H9 (cell line): Measurements from ENCODE around the gene HIVEP1. TPM values are rescaled to one million over a fixed set of nuclear protein-coding genes. Genes with fewer than 3 reads are reported as not detected.

Experiments used
- DNase-seq: peaks from one replicate; pipeline ENCODE4 v3.0.0-alpha.2; 2017
- H2AFZ ChIP-seq: one replicate; pipeline ENCODE4 v1.6.1; 2013; ENCODE audit warnings: mild to moderate bottlenecking, low read length, control low read depth, moderate library complexity
- H2AK5ac ChIP-seq: 2 replicates; pipeline ENCODE4 v1.6.1; 2013; ENCODE audit warnings: low read length, control low read depth, mixed read lengths; ENCODE audit not compliant: insufficient read length
- H2BK120ac ChIP-seq: one replicate; pipeline ENCODE4 v1.6.1; 2013; ENCODE audit warnings: low read depth, mild to moderate bottlenecking, low read length, control low read depth, inconsistent platforms; ENCODE audit not compliant: poor library complexity, severe bottlenecking
- H2BK12ac ChIP-seq: 2 replicates; pipeline ENCODE4 v1.6.1; 2013; ENCODE audit warnings: low read length, control low read depth, mixed read lengths, low read depth; ENCODE audit not compliant: insufficient read length
- H2BK15ac ChIP-seq: 2 replicates; pipeline ENCODE4 v1.6.1; 2013; ENCODE audit warnings: low read depth, low read length, control low read depth
- H2BK20ac ChIP-seq: one replicate; pipeline ENCODE4 v1.6.1; 2013; ENCODE audit warnings: low read depth, mild to moderate bottlenecking, low read length, control low read depth, inconsistent platforms; ENCODE audit not compliant: poor library complexity, severe bottlenecking
- H2BK5ac ChIP-seq: 2 replicates; pipeline ENCODE4 v1.6.1; 2013; ENCODE audit warnings: low read length, control low read depth, mixed read lengths; ENCODE audit not compliant: insufficient read length
- H3K14ac ChIP-seq: 2 replicates; pipeline ENCODE4 v1.6.1; 2013; ENCODE audit warnings: low read length, control low read depth; ENCODE audit not compliant: insufficient read depth
- H3K18ac ChIP-seq: 2 replicates; pipeline ENCODE4 v1.6.1; 2013; ENCODE audit warnings: low read depth, mild to moderate bottlenecking, mixed read lengths, low read length, control low read depth; ENCODE audit not compliant: insufficient read length
- H3K23ac ChIP-seq: 2 replicates; pipeline ENCODE4 v1.6.1; 2013; ENCODE audit warnings: low read length, control low read depth, mixed read lengths, low read depth; ENCODE audit not compliant: insufficient read length
- H3K23me2 ChIP-seq: 2 replicates; pipeline ENCODE4 v1.6.1; 2013; ENCODE audit warnings: low read depth, mild to moderate bottlenecking, mixed read lengths, low read length, control low read depth; ENCODE audit not compliant: insufficient read length, poor library complexity, severe bottlenecking
- H3K27ac ChIP-seq: 2 replicates; pipeline ENCODE4 v1.5.1; 2013; ENCODE audit warnings: low read length, control low read depth, mixed read lengths, low read depth; ENCODE audit not compliant: insufficient read length
- H3K27me3 ChIP-seq: 2 replicates; pipeline ENCODE4 v1.6.1; 2013; ENCODE audit warnings: low read length, control low read depth, inconsistent platforms; ENCODE audit not compliant: insufficient read depth
- H3K4ac ChIP-seq: 2 replicates; pipeline ENCODE4 v1.6.1; 2013; ENCODE audit warnings: low read depth, mild to moderate bottlenecking, control low read depth, inconsistent platforms, low read length, moderate library complexity
- H3K4me1 ChIP-seq: 2 replicates; pipeline ENCODE4 v1.6.1; 2013; ENCODE audit warnings: low read length, control low read depth, inconsistent platforms; ENCODE audit not compliant: insufficient read depth
- H3K4me2 ChIP-seq: 2 replicates; pipeline ENCODE4 v1.6.1; 2013; ENCODE audit warnings: low read length, control low read depth, mixed read lengths; ENCODE audit not compliant: insufficient read length, insufficient read depth
- H3K56ac ChIP-seq: 2 replicates; pipeline ENCODE4 v1.6.1; 2013; ENCODE audit warnings: low read depth, mild to moderate bottlenecking, mixed read lengths, low read length, control low read depth; ENCODE audit not compliant: insufficient read length
- H3K79me1 ChIP-seq: 2 replicates; pipeline ENCODE4 v1.6.1; 2013; ENCODE audit warnings: low read depth, mild to moderate bottlenecking, moderate library complexity, low read length, control low read depth, inconsistent platforms; ENCODE audit not compliant: insufficient read depth, poor library complexity, severe bottlenecking
- H3K79me2 ChIP-seq: 2 replicates; pipeline ENCODE4 v1.6.1; 2013; ENCODE audit warnings: low read length, control low read depth, inconsistent platforms; ENCODE audit not compliant: insufficient read depth
- H3K9ac ChIP-seq: 2 replicates; pipeline ENCODE4 v1.6.1; 2013; ENCODE audit warnings: low read length, control low read depth, mixed read lengths; ENCODE audit not compliant: insufficient read length; ENCODE audit errors: extremely low read depth
- H3K9me3 ChIP-seq: one replicate; pipeline ENCODE4 v1.6.1; 2013; ENCODE audit warnings: low read depth, low read length, inconsistent platforms; ENCODE audit not compliant: control insufficient read depth
- H3T11ph ChIP-seq: one replicate; pipeline ENCODE4 v1.6.1; 2013; ENCODE audit warnings: mild to moderate bottlenecking, low read length, control low read depth, inconsistent platforms
- H4K20me1 ChIP-seq: one replicate; pipeline ENCODE4 v1.6.1; 2013; ENCODE audit not compliant: control insufficient read depth, insufficient read length, insufficient read depth
- H4K5ac ChIP-seq: 2 replicates; pipeline ENCODE4 v1.6.1; 2013; ENCODE audit warnings: low read depth, mild to moderate bottlenecking, mixed read lengths, low read length, control low read depth; ENCODE audit not compliant: insufficient read length
- H4K8ac ChIP-seq: replicated peaks from 2 replicates; pipeline ENCODE4 v1.6.1; 2013; ENCODE audit warnings: low read length, control low read depth, mixed read lengths, low read depth; ENCODE audit not compliant: insufficient read length
- H4K91ac ChIP-seq: 2 replicates; pipeline ENCODE4 v1.6.1; 2013; ENCODE audit warnings: low read depth, mild to moderate bottlenecking, moderate library complexity, mixed read lengths, low read length, control low read depth; ENCODE audit not compliant: insufficient read length
- H3K27ac Mint-ChIP-seq, 3 experiments: 2 replicates in 2 of 3; 3 replicates in 1 of 3; pipeline ENCODE4 v1.8.0; 2020 to 2021; ENCODE audit warnings: mixed read lengths in 3 of 3, mild to moderate bottlenecking in 1 of 3, moderate library complexity in 1 of 3
- H3K27me3 Mint-ChIP-seq: 2 replicates; pipeline ENCODE4 v1.8.0; 2021; ENCODE audit warnings: low read depth, mild to moderate bottlenecking, moderate library complexity, mixed read lengths
- H3K36me3 Mint-ChIP-seq, 3 experiments: 2 replicates in 2 of 3; 3 replicates in 1 of 3; pipeline ENCODE4 v1.8.0; 2020 to 2021; ENCODE audit warnings: low read depth in 3 of 3, mixed read lengths in 3 of 3; ENCODE audit not compliant: insufficient read depth in 1 of 3
- H3K4me1 Mint-ChIP-seq, 2 experiments: 2 replicates each; pipeline ENCODE4 v1.8.0; 2020; ENCODE audit warnings: mixed read lengths in 2 of 2
- H3K4me3 Mint-ChIP-seq, 2 experiments: 2 replicates in 1 of 2; 3 replicates in 1 of 2; pipeline ENCODE4 v1.8.0; 2020 to 2021; ENCODE audit warnings: mild to moderate bottlenecking in 2 of 2, mixed read lengths in 2 of 2, moderate library complexity in 1 of 2
- H3K9me3 Mint-ChIP-seq, 2 experiments: 2 replicates in 1 of 2; 3 replicates in 1 of 2; pipeline ENCODE4 v1.8.0; 2020; ENCODE audit warnings: mild to moderate bottlenecking in 2 of 2, mixed read lengths in 2 of 2, moderate library complexity in 1 of 2
- CTCF ChIP-seq: fragments of 200-600 bp; sonication (generic); conservative IDR thresholded peaks from 3 replicates; pipeline ENCODE4 v1.8.0; 2021; ENCODE audit warnings: antibody characterized with exemption, mild to moderate bottlenecking
- WGBS: extraction: QIAGEN DNeasy Blood & Tissue Kit; methylation state at CpG from one replicate; pipeline ENCODE4 v1.1.7; 2013; ENCODE audit warnings: missing lambda C conversion rate, low lambda C conversion rate, mixed read lengths; ENCODE audit not compliant: insufficient read length; ENCODE audit errors: extremely low coverage; 5-methylcytosine and 5-hydroxymethylcytosine counted together
- total RNA-seq: library from RNA; stranded (reverse); gene quantifications from 2 replicates; pipeline ENCODE4 v1.2.1, GENCODE V29; 2021

HIVEP1 gene
- total RNA-seq, 1 experiment from 2014 or later: 44.2 TPM

- no peak overlapping the region for H2AFZ ChIP-seq
- no peaks in the 10 kb centered on the region for H3K27me3 Mint-ChIP-seq
Observed at GRCh38 chr6:11975353-11975977, 36.6 kb upstream of the HIVEP1 start.

More at GRCh38 chr6:11975353-11975977, 36.6 kb upstream of the HIVEP1 start:
- Mint-ChIP-seq H3K9me3 (no peaks in the 10 kb centered on the region), H3K4me1 (peaks cover 41 to 44% of the 10 kb centered on the region in 2 experiments), H3K36me3 (peaks cover 0 to 6% (median 3%) of the 10 kb centered on the region in 3 experiments; a peak in 3 of 7 replicates), H3K27ac (peak overlapping the region in 1 of 3 experiments; percentile 80; a peak in 3 of 7 replicates), H3K4me3 (no peak overlapping the region)
- Histone ChIP-seq H3K4me2 (no peak overlapping the region), H2BK120ac (no peak overlapping the region), H3K9ac (no peak overlapping the region), H3K23me2 (no peaks in the 10 kb centered on the region), H3K14ac (no peak overlapping the region), H2BK20ac (no peak overlapping the region), H4K91ac (no peak overlapping the region), H3K79me1 (no peaks in the 10 kb centered on the region), H3K23ac (no peak overlapping the region), H2BK12ac (no peak overlapping the region), H3K4ac (no peak overlapping the region), H3T11ph (no peak overlapping the region), H3K27ac (no peak overlapping the region), H4K5ac (no peak overlapping the region), H2BK5ac (no peak overlapping the region), H3K56ac (no peak overlapping the region), H3K4me1 (peaks cover 12% of the 10 kb centered on the region), H3K9me3 (no peaks in the 10 kb centered on the region), H2AK5ac (no peak overlapping the region), H4K20me1 (no peaks in the 10 kb centered on the region), H2BK15ac (no peak overlapping the region), H3K79me2 (no peaks in the 10 kb centered on the region), H3K27me3 (no peaks in the 10 kb centered on the region), H3K18ac (no peak overlapping the region), H4K8ac (no peak overlapping the region)
- no CpG with 5 or more reads among the region's 14 CpGs for WGBS
- no peak for DNase-seq
- TF ChIP-seq CTCF: no peak
